ENCODE results near the gene DHDDS. TPM values are rescaled to one million over a fixed set of nuclear protein-coding genes. Genes with fewer than 3 reads are reported as not detected.

Gene DHDDS
- total RNA-seq, 1 experiment from 2014 or later: 41.4 TPM

DNA sequence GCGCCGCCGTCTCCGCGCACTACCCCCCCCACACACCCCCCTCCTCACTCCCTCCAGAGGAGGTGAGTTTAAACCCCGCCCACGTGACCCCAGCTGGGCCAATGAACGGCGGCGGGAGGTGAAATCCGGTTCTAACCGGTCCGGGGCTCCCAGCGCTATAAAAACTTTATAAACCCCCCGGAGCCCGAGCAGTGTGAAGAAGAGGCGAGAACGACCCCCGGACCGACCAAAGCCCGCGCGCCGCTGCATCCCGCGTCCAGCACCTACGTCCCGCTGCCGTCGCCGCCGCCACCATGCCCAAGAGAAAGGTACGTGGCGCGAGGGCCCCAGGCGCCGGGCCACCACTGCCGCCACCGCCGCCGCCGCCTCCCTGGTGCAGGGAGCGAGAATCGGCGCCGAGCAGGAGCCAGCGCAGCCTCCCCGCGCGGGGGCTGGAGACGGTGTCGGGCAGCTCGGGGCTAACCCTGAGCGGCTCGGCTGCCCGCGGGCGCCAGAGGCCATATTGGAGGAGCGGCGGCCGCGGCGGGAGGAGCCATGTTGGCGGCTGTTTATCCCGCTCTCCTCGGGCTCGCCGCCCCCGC lies 40.3 kb downstream of the DHDDS start, which contains the start of gene HMGN2:
HMGN2 (plus strand) TSS at position 121 of the 581 bp plus-strand sequence; CDS start at position 294, 173 bp downstream.
- H3K4me2 ChIP-seq: peak within 1 kb of the TSS; percentile 95
- no peaks in the 10 kb centered on the region for H3K9me2 ChIP-seq (ENCODE audit: insufficient read depth)
- peaks cover 19% of the 10 kb centered on the region for H4K20me1 ChIP-seq (ENCODE audit: insufficient read depth)
- peak within 1 kb of the TSS; percentile 86 for H3K27ac ChIP-seq
- peak; percentile 49 to 79 for DNase-seq
- H3K4me1 ChIP-seq (replicated peaks; ENCODE audit: insufficient read depth): peaks cover 23% of the 10 kb centered on the region
- no peaks in the 10 kb centered on the region for H3K27me3 ChIP-seq (ENCODE audit: insufficient read depth, low read depth)
- peaks cover 29% of the 10 kb centered on the region; the same call in 1 of the 2 replicates for H3F3A ChIP-seq (ENCODE audit: insufficient read depth, low read depth)
- peak within 1 kb of the TSS; percentile 75 for H3K4me3 ChIP-seq
- ChIA-PET POLR2A (ENCODE audit: unreplicated experiment) (interaction anchor here (0.7 to 1.0 kb wide), 2 partner anchors 59 to 235 kb away, joined by 3 to 4 read pairs; no protein-coding TSS in a partner anchor), CTCF (interaction anchor here (0.8 kb wide), 1 partner anchor 95 kb away, joined by 3 read pairs; no protein-coding TSS in a partner anchor)
- intact Hi-C loops (cut with micrococcal nuclease; ENCODE audit: unreplicated experiment): loop anchor here (1.0 to 2.0 kb wide), 2 partner anchors 40 to 58 kb away; partner anchors contain the start of gene DHDDS
- H3K79me2 ChIP-seq (ENCODE audit: low read depth): peaks cover 18% of the 10 kb centered on the region
- peak within 1 kb of the TSS; percentile 81; the same call in 1 of the 2 replicates for H2AFZ ChIP-seq
- BruUV-seq (replicated peaks): no TSS peak
- no peaks in the 10 kb centered on the region for H3K9me3 ChIP-seq (ENCODE audit: insufficient read depth, low read depth)
- H3K36me3 ChIP-seq (ENCODE audit: low read depth): peaks cover 18% of the 10 kb centered on the region
- TF ChIP-seq, protein P1, sequence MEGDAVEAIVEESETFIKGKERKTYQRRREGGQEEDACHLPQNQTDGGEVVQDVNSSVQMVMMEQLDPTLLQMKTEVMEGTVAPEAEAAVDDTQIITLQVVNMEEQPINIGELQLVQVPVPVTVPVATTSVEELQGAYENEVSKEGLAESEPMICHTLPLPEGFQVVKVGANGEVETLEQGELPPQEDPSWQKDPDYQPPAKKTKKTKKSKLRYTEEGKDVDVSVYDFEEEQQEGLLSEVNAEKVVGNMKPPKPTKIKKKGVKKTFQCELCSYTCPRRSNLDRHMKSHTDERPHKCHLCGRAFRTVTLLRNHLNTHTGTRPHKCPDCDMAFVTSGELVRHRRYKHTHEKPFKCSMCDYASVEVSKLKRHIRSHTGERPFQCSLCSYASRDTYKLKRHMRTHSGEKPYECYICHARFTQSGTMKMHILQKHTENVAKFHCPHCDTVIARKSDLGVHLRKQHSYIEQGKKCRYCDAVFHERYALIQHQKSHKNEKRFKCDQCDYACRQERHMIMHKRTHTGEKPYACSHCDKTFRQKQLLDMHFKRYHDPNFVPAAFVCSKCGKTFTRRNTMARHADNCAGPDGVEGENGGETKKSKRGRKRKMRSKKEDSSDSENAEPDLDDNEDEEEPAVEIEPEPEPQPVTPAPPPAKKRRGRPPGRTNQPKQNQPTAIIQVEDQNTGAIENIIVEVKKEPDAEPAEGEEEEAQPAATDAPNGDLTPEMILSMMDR (conservative IDR thresholded peaks at IDR 0.05): no peak
- no peak for TF ChIP-seq EZH2 (IDR thresholded peaks at IDR 0.05; ENCODE audit: low read depth)

GRCh38 chr1:26472901-26473845 lies 41.1 kb downstream of the DHDDS start:
- H3K36me3 ChIP-seq (ENCODE audit: low read depth): peaks cover 18% of the 10 kb centered on the region
- peaks cover 29% of the 10 kb centered on the region; the same call in 1 of the 2 replicates for H3F3A ChIP-seq (ENCODE audit: insufficient read depth, low read depth)
- peaks cover 19% of the 10 kb centered on the region for H4K20me1 ChIP-seq (ENCODE audit: insufficient read depth)
- peak overlapping the region; percentile 94 for H3K4me2 ChIP-seq
- intact Hi-C loops (cut with micrococcal nuclease; ENCODE audit: unreplicated experiment): loop anchor here (1.0 to 2.0 kb wide), 2 partner anchors 41 to 58 kb away; partner anchors contain the start of gene DHDDS
- H3K27ac ChIP-seq: peak overlapping the region; percentile 86; the same call in 1 of the 2 replicates
- peak overlapping the region; percentile 75 for H3K4me3 ChIP-seq
- TF ChIP-seq, protein P1 (conservative IDR thresholded peaks at IDR 0.05): no peak
- TF ChIP-seq EZH2 (IDR thresholded peaks at IDR 0.05; ENCODE audit: low read depth): no peak
- no peaks in the 10 kb centered on the region for H3K9me2 ChIP-seq (ENCODE audit: insufficient read depth)
- peaks cover 23% of the 10 kb centered on the region for H3K4me1 ChIP-seq (replicated peaks; ENCODE audit: insufficient read depth)
- H3K27me3 ChIP-seq (ENCODE audit: insufficient read depth, low read depth): no peaks in the 10 kb centered on the region
- ChIA-PET CTCF (no interaction called here), POLR2A (ENCODE audit: unreplicated experiment) (interaction anchor here (1.0 kb wide), 1 partner anchor 58 kb away, joined by 4 read pairs; no protein-coding TSS in a partner anchor)
- TSS peak; percentile 42 for BruUV-seq (replicated peaks)
- peaks cover 18% of the 10 kb centered on the region for H3K79me2 ChIP-seq (ENCODE audit: low read depth)
- DNase-seq: peak; percentile 65 to 93
- H3K9me3 ChIP-seq (ENCODE audit: insufficient read depth, low read depth): no peaks in the 10 kb centered on the region
- no peak overlapping the region for H2AFZ ChIP-seq

GRCh38 chr1:26474818-26475217 lies 42.7 kb downstream of the DHDDS start:
- ChIA-PET CTCF (no interaction called here), POLR2A (ENCODE audit: unreplicated experiment) (interaction anchor here (0.7 kb wide), 1 partner anchor 227 kb away, joined by 3 read pairs; no protein-coding TSS in a partner anchor)
- H3K9me2 ChIP-seq (ENCODE audit: insufficient read depth): no peaks in the 10 kb centered on the region
- H2AFZ ChIP-seq: no peak overlapping the region
- H3F3A ChIP-seq (ENCODE audit: insufficient read depth, low read depth): peaks cover 29% of the 10 kb centered on the region; the same call in 1 of the 2 replicates
- H3K36me3 ChIP-seq (ENCODE audit: low read depth): peaks cover 18% of the 10 kb centered on the region
- BruUV-seq (replicated peaks): no TSS peak
- no peak overlapping the region for H3K4me3 ChIP-seq
- DNase-seq: no peak
- H3K4me1 ChIP-seq (replicated peaks; ENCODE audit: insufficient read depth): peaks cover 23% of the 10 kb centered on the region
- H3K9me3 ChIP-seq (ENCODE audit: insufficient read depth, low read depth): no peaks in the 10 kb centered on the region
- peak overlapping the region; percentile 94; the same call in 1 of the 2 replicates for H3K4me2 ChIP-seq
- intact Hi-C loops (cut with micrococcal nuclease; ENCODE audit: unreplicated experiment): no loop called here
- no peaks in the 10 kb centered on the region for H3K27me3 ChIP-seq (ENCODE audit: insufficient read depth, low read depth)
- peaks cover 18% of the 10 kb centered on the region for H3K79me2 ChIP-seq (ENCODE audit: low read depth)
- TF ChIP-seq, protein P1 (conservative IDR thresholded peaks at IDR 0.05): no peak
- TF ChIP-seq EZH2 (IDR thresholded peaks at IDR 0.05; ENCODE audit: low read depth): no peak
- peaks cover 19% of the 10 kb centered on the region for H4K20me1 ChIP-seq (ENCODE audit: insufficient read depth)
- H3K27ac ChIP-seq: no peak overlapping the region
